ENCODE results near the gene TSHR.

TSHR gene

DNA sequence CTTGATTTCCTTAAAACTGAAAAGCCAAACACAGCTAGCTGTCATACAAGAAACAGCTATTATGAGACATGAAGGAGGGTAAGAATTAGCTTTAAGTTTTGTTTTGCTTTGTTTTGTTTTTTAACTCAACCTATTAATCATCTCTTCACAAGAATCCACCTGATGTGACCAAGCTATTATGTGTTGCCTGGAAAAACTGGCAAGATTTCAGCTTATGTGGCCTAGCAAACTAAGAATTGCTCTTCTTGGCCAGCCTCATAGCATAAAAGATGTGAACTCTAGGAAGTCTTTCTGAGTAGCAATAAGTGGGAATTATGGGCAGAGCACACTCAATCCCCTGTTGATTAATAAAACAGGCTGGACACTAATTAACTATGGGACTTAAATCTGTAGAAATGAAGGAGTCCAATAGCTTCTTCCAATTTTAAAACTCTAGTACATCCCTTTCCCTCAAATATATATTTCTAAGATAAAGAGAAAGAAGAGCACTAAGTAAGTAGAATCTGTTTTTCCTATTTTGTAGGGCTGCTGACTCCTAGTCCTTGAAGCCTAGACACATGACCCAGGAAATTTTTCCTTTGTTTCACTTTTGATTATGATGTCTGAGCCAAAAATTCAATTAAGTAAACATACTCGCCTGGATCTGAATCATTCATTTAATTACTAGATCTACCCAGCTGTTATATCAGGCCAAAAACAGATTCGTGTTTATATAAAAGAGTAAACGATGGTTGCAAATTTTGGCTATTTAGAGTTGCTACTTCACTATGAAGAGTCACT lies 189.6 kb downstream of the TSHR start:
- DNase-seq, result no peak

GRCh38 chr14:81147140-81147897 lies 191.9 kb downstream of the TSHR start:
- no peak for DNase-seq

GRCh38 chr14:81148635-81149034 lies 193.2 kb downstream of the TSHR start:
- no peak for DNase-seq

GRCh38 chr14:81153187-81153586 lies 197.8 kb downstream of the TSHR start:
- no peak for DNase-seq

DNA sequence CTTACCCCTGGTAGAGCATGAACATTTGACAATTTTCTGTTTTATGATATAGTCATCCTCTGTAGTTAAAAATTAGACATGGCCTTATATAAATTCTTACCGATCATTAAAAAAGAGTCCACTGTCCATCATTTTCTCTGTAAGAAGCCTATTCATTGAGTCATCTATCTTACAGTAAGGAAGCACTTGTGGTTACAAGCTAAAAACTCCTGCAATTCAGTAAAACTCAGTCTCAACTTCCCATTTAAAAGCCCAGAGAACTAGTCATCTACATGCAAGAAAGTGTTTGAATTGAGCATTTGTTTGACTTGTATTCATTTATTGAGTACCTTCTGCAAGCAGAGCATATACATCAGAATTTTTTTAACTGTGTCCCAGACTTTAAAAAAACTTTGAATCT lies 202.0 kb downstream of the TSHR start:
- DNase-seq, result no peak

DNA sequence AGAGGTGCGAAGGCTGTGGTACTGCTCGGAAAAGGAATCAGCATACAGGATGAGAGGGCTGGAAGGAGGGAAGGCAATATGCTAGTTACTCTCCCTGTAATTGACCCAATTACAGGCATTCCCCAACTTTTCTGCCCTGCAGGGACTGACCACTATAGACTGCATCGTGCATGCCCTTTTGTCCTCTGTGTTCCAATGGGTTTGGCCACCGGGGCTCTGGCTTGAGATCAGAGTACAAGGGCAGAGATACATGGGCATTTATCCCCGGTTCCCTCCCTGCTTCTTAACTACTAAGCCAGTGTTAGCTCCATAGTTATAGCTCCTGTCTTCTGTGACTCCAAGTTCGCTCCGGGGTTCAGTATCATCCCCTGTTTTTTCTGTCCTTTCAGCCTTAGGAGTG lies 205.7 kb downstream of the TSHR start:
- DNase-seq, result no peak

DNA sequence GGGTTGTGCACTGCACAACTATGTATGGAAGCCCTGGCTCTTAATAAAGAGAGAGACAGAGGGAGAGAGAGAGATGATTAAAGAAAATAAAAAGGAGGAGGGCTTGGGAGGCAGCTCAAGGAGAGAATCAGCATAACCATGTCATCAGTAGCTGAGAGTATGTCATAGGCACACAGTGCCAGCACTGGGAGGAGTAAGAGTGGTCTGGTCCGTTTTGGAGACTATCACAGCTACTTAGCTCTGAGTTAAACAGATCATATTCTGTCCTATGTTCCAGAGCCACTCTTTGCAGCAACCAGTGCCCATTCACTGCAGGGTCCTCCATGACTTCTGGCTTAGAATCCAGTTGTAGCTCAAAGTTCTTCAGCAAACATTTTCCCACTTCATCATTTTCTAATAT lies 206.3 kb downstream of the TSHR start:
- no peak for DNase-seq

DNA sequence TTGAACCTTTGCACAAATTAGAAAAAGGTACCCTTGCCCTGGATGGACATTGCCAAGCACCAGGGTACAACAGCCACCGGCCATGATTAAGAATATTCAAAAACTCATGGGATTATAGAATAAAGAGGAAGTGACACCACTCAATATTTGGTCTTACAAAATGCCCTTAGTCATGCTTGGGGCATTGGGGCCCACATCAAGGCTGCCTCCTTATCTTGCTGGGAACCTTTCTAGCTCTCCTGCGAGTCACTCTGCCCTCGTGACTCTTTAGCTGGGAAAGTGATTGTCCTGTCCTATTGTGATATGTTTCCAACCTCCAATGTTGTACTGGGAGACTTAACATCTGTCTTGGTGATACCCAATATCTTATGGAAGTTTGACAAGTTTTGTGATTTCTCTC lies 207.5 kb downstream of the TSHR start:
- DNase-seq, result no peak

DNA sequence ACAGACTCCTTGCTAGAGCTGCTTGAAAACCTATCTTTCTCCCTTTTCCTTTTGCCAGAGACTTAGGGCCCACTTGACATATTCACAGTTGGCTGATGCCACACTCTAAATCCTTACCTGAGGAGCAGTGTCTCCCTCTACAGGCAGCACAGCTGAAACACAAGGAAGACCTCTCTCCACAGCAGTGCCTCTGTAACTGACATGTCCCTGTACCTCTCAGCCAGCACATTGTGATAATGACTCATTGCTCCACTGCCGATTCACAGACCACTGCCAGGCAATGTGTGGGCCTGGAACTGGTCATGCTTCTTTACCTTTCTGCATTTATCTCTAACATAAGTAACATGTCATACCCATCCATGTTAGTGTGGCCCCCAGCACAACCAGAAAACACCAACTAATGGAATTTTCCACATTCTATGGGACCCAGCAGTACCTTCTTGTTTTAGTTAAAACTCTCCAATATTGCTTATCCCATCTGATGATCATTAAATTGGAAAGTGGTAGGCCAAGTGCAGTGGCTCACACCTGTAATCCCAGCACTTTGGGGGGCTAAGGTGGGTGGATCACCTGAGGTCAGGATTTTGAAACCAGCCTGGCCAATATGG lies 208.8 kb downstream of the TSHR start:
- DNase-seq, result no peak

DNA sequence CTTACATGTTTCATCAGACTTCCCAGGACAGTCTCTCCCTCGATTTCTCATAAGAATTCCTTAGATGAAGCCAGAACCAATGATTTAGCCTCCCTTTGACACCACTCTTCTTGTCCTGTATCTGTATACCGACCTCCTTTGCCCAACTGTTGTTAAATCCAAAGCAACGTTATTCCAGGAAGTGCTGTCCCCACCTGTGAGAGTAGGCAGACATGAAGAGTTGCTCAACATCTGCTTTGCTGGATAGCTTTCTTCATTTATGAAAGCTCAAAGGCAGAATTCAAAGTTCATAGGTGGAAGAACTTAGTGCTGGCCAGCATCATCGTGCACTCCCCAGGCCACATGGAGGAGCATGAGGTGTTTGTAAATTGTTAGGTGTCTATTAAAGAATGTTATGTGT lies 209.8 kb downstream of the TSHR start:
- DNase-seq, result no peak

DNA sequence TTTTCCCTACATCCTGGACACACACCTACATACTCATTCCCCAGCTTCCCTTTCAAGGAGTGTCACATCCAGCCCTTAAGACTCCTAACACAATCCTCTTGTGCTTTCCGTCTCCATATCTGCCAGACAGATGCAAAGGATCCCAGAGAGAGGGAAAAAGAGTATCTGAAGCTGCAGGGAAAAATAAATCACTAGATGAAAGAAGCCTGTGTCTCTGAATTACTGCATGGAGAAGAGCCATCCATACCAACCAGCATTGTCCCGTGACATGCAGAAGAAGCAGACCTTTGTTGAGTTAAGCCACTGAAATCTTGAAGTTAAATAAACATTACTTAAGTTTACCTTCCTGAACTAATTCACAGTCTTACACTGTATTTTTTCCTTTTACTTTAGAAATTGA lies 210.7 kb downstream of the TSHR start:
- no peak for DNase-seq

- DNase-seq, result no peak
Observed at GRCh38 chr14:81169267-81169666, 213.8 kb downstream of the TSHR start.

GRCh38 chr14:81169711-81170103 lies 214.3 kb downstream of the TSHR start:
- peak; percentile 62 for DNase-seq

DNA sequence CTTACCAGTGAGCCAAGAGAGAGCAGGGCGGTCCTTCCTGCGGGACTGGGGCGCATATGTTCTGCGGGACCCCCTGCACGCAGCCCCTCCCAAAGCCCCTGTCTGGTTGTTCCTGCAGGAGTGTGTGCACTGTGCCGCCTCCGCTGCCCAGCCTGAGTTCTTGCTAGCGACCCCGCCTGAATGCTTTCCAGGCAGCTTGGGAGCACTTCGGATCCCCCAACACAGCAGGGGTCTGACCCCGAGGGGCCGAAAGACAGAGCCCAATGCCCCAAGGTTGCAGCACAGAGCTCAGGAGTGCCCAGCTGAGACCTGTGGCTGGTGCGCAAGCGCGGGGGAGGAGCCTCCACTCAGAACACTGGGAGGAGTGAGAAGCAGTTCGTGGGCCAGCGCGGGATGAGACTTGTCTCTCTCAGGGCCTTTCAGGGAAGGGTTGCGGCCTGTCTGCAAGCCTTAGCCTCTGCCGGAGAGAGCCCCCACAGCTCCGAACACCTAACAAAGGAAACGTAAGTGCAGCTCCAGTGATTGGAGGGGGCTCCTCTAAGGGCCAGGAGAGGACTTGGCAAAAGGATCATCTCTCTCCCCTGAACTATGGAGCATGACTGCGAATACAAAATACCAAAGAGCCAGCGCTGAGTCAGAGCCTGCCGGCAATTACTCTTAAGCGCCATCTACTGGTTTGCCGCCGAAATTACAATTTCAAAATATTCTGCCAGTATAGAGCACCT lies 214.8 kb downstream of the TSHR start:
- DNase-seq, result peak; percentile 94

DNA sequence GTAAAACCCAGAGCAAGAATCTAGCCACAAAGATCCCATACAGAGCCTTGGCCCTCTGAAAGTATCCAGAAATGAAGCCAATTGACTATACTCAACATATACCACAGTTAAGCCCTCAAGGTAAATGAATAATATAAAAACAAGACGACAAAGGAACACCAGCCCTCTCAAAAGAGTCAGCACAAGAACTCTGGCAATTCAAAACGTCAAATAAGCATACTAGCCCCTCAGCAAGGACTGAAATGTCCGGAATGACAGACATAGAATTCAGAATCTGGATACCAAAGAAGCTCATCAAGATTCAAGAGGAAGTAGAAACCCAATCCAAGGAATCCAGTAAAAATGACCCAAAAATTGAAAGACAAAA lies 215.4 kb downstream of the TSHR start:
- no peak for DNase-seq

DNA sequence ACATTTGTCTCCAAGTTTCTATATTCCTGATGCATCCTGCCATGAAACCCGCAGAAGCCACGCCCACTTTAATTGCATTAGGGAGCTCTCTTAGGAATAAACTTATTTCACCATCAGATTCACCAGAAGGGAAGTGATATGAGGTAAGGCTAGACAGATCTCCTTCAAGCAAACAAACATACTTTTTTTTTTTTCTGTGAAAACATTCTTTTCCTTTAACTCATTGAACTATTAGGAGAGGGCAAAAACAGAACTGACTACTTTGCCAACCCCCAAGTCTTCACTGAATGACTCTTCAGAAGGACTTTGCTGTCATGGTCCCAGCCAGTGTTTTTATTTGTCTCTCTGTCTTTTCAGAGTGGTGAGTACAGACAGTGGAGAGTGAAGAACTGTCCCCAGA lies 216.9 kb downstream of the TSHR start:
- no peak for DNase-seq

- no peak for DNase-seq
Observed at GRCh38 chr14:81172881-81173280, 217.5 kb downstream of the TSHR start.

DNA sequence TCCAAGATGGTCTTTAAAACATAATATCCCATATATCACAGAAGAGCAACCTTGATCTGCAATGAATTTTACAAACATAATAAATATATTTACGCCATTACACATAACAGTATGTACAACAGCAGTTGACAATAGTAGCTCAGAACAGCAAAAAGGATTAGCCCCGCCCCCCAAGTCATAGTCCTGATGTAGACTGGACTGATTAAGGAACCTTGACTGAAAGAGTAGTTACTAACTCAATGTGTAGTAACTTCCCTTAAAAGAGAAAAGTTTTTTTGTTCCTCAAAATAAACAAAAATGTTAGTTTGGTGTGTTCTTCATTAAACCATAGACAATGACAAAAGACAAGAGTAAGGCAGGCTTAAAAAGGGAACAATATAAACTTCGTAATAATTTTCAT lies 220.8 kb downstream of the TSHR start:
- no peak for DNase-seq

- DNase-seq, result no peak
Observed at GRCh38 chr14:81177225-81177624, 221.8 kb downstream of the TSHR start.

GRCh38 chr14:81178063-81178462 lies 222.6 kb downstream of the TSHR start:
- no peak for DNase-seq

- DNase-seq, result no peak
Observed at GRCh38 chr14:81179631-81180030, 224.2 kb downstream of the TSHR start.

- DNase-seq, result no peak
Observed at GRCh38 chr14:81187832-81188522, 232.6 kb downstream of the TSHR start.

DNA sequence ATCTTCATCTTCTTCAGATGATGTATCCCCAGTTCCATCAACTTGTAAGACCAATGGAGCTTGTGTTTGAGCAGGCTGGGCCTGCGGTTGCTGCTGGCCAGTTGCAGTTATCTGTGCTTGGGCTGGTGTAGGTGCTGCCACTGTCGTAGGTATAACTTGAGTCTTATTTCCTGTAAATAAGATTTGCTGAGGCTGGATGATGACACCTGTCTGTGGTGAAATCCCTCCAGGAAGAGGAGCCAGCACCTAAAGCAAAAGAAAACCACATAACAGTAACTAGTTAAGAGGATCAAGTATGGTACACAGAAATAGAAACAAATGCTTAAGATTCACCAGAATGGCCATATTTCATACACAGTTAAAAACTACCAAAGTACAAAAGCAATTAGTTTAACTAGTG lies 237.2 kb downstream of the TSHR start:
- no peak for DNase-seq
